Gastrocnemius medialis (tissue), 4 donors: ENCODE measurements around the gene SMNDC1.

ENCODE experiments used
- CTCF ChIP-seq, 5 experiments: fragments of 450-650 bp in 3 of 5; fragments of 200-600 bp in 2 of 5; sonication (generic) in 2 of 5; IDR thresholded peaks in 4 of 5; conservative IDR thresholded peaks in 1 of 5; 1 replicate in 4 of 5; 2 replicates in 1 of 5; pipeline ENCODE4 v1.5.1; 2016 to 2019; ENCODE audit warnings: antibody characterized with exemption in 5 of 5, mild to moderate bottlenecking in 3 of 5, moderate library complexity in 3 of 5
- POLR2A ChIP-seq, 2 donors: fragments of 450-650 bp; IDR thresholded peaks; one replicate each; pipeline ENCODE4 v1.6.1; 2017; ENCODE audit warnings: antibody characterized with exemption in 2 of 2, mild to moderate bottlenecking in 2 of 2, moderate library complexity in 2 of 2

GRCh38 chr10:110305767-110306451 lies 1.2 kb upstream of the SMNDC1 start:
- TF ChIP-seq CTCF (IDR thresholded peaks at IDR 0.05 in 4 of 5, conservative IDR thresholded peaks at IDR 0.05 in 1 of 5) (peak in 4 of 5 experiments; percentile 49 to 58 (median 52)), POLR2A (IDR thresholded peaks at IDR 0.05) (no peak)
